GM10266 (cell line): ENCODE data around the gene PALB2.

Experiments
- DNase-seq: peaks from one replicate; pipeline ENCODE4 v3.0.0; 2012; ENCODE audit errors: extremely low spot score
- TF ChIP-seq, protein P1 (sequence below): IDR thresholded peaks from 2 replicates; pipeline ENCODE4 v1.5.1; 2012; ENCODE audit warnings: mild to moderate bottlenecking, low read depth; ENCODE audit not compliant: control insufficient read depth, insufficient read depth; ENCODE audit errors: missing control alignments

The PALB2 gene

DNA sequence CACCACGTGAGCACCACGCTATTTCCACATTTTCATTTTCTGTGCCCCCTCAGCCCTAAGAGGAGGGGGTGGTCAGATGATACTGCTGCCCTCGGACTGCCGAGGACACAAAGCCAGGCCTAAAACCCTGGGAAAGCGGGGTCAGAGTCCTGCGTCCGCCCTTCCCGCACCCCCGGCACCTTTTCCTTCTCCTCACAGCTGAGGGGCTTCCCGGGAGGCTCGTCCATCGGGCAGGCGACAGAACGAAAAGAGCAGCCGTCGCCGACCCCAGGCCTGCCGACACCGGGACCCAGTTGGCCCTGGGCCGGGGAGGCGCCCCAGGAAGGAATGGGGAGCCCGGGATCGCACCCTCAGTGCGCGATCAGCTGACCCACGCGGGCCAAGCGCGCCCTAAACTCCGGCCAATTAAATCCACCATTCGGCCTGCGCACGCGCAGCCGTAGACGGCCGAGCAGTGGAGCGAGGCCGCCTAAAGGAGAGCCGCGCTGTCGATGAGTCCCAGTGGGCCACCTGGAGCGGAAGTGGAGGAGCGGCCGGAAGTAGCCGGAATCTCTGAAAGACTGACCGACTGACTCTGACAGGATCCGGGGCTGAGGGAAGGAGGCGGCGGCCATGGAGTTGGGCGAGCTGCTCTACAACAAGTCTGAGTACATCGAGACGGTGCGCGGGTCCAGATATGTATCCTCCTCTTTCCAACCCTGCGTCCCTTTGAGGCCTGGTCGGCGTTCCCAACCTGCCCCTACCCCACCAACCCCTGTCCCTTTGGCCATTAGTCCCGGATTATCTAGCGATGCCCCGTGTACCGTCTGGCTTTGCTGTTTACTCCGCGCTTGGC lies at the start of gene PALB2, which contains the start of gene DCTN5:
PALB2 (minus strand) TSS at position 380 of the 835 bp plus-strand sequence; CDS start at position 227, 153 bp downstream.
DCTN5 (plus strand) TSS at position 536 of the 835 bp plus-strand sequence; CDS start at position 613, 77 bp downstream.
- TF ChIP-seq, protein P1, sequence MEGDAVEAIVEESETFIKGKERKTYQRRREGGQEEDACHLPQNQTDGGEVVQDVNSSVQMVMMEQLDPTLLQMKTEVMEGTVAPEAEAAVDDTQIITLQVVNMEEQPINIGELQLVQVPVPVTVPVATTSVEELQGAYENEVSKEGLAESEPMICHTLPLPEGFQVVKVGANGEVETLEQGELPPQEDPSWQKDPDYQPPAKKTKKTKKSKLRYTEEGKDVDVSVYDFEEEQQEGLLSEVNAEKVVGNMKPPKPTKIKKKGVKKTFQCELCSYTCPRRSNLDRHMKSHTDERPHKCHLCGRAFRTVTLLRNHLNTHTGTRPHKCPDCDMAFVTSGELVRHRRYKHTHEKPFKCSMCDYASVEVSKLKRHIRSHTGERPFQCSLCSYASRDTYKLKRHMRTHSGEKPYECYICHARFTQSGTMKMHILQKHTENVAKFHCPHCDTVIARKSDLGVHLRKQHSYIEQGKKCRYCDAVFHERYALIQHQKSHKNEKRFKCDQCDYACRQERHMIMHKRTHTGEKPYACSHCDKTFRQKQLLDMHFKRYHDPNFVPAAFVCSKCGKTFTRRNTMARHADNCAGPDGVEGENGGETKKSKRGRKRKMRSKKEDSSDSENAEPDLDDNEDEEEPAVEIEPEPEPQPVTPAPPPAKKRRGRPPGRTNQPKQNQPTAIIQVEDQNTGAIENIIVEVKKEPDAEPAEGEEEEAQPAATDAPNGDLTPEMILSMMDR, result no peak
- DNase-seq, result peak; percentile 93

- TF ChIP-seq, protein P1, result no peak
- DNase-seq, result no peak
These were observed 48.5 kb upstream of the PALB2 start for GRCh38 chr16:23689442-23690187.

- TF ChIP-seq, protein P1, result no peak
- no peak for DNase-seq
These were observed 46.1 kb upstream of the PALB2 start for GRCh38 chr16:23687034-23687808.

DNA sequence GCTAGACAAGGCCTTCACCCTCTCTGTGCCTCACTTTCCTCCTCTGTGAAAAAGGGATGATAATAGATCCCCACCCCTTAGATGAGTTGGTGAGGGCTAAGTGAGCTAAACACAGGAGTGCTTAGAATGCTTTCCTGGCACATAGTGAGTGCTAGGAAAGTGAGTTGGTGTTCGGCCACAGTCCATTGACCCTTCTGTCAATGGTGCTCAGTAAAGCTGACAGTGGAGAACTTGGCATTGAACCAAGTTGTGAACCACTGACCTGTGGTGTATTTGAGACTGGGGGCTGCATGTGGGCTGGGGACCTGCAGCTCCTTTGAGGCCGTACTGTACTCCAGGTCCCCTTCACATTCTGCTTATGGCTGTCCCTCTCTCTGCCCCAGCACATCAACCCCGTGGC lies 42.4 kb upstream of the PALB2 start:
- TF ChIP-seq, protein P1, result no peak
- no peak for DNase-seq

- DNase-seq, result no peak
- TF ChIP-seq, protein P1, result no peak
These were observed 41.1 kb upstream of the PALB2 start for GRCh38 chr16:23682181-23682580.

GRCh38 chr16:23679986-23680336 lies 38.9 kb upstream of the PALB2 start:
- TF ChIP-seq, protein P1, result no peak
- no peak for DNase-seq
